GM18907 (cell line): ENCODE results near the gene TEX30.
"Not testable (repeated sequence)": the region's sequence is repeated elsewhere in the genome, so short reads cannot be mapped to it uniquely, and the experiment has no call there.

Source experiments
- ATAC-seq: cut with Tn5 transposase; IDR thresholded peaks from one replicate; pipeline ENCODE4 v1.9.1; 2021; ENCODE audit warnings: mild to moderate bottlenecking, moderate library complexity; ENCODE audit not compliant: unreplicated experiment

Gene TEX30

DNA sequence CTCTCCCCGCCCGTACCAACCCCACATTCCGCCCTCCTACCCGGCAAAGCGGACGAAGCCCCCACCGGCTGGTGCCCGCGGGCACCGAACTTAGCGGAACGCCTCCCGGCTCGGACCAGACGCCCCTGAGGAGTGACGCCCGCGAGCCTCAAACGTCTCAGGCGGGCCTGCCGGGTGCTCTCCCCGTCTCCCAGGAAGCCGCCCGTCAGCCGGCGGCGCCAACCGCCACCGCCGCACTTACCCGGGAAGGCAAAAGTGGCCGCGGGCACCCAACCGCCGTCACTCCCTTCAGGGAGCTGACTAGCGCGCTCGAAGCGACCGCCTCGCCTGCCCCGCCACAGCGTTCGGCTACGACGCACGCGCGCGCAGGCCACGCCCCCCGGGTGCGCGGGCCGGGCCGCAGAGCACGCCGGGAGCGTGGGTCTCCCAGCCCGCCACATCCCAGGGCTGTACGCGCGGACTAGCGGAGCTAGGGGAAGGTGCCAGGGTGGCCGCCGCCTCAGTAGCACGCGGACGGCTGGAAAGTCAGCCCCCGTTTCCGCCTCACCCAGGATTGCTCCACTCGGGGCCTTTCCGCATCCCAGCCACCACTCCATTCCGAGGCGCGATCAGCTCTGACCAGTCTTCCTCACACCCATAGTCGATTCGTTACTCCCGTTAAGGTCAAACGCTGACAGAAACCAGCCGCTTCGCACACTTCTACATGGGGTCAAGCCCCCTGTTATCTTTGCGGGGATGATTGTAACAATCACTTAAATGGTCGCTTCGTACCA is at the start of gene TEX30:
Gene TEX30 (minus strand): TSS at position 346 of the 773 bp plus-strand sequence. CDS start 3,760 bp downstream, outside the sequence.
- peak; percentile 94 for ATAC-seq

DNA sequence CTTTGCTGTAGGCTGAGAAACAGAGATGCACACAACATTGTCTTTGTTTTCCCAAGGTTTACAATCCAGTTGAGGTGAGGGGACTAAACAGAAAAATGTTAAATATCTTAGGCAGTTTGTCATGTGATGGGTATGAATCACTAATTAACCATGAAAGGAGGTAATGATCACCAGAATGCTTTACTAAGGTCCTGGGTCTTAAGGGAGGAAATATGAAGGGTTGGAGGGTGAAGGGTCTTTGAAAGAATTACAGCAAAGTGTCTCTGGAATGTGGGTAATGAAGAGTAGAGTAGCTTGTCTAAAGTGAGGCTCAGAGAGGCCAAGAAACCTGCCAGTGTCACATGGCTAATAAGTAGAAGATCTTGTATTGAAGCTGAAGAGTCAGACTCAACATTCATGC is 44.3 kb upstream of the TEX30 start:
- ATAC-seq = no peak

DNA sequence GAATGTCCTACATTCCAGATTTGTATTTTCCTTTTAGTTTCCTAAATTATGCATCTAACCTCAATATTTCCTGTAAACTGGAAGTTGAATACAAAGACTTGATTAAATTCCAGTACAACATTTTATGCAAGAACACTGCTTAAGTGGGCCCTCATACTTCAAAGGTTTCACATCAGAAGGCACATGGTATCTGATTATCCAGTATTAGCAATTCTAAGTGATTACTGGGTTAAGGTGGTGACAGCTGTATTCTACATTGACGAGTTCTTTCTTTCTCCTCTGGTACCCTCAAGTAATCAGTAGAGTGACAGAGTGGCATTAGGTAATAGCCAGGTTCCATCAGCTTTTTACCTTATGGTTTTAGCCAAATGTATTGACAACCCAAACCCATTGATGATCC is 43.7 kb upstream of the TEX30 start:
- ATAC-seq = no peak

DNA sequence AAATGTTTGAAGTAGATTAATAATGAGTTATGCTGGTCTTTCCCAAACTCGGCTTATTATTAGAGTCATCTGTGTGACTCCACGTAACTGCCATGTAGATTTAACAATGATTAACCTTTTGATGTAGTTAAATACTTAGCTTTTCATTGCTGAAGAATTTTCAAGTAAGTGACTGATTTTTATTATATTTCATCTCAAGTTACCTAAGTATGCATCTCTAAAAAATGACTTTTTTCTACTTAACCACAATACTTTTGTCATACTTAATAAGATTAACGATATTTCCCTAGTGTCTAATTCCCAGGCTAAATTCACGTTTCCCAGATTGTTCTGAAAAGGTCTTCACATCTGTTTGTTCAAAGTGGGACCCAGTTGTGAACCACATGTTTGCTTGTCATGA is 43.1 kb upstream of the TEX30 start:
- ATAC-seq = no peak

DNA sequence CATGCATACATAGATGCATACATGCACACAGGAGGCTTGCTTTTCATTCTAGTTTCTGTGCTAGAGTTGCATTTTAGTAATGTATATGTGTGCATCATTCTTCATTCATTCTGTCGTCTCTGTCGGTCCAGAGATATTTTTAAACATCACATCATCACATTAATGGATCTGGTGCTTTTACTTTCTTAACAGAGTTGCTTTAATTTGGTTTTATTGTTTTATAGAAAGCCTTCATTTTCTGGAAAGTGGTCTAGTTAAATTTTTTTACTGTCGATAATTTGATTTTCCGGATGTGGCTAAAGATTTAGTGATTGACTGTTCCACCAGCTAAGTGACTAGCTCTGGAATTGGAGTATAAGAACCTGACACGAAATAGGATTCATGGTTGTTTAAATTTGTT is 42.2 kb upstream of the TEX30 start:
- ATAC-seq = no peak

DNA sequence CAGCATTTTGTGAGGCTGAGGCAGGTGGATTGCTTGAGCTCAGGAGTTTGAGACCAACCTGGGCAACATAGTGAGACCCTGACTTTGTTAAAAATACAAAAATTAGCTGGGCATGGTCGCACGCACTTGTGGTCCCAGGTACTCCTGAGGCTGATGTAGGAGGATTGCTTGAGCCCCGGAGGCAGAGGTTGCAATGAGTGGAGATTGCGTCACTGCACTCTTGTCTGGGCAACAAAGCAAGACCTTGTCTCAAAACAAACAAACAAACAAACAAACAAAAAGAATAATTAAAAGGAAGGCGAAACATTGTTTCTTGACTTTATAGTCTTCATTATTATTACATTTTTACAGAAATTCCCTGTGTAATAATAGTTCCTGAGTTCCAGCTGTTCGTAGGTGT is 41.2 kb upstream of the TEX30 start:
- no peak for ATAC-seq

DNA sequence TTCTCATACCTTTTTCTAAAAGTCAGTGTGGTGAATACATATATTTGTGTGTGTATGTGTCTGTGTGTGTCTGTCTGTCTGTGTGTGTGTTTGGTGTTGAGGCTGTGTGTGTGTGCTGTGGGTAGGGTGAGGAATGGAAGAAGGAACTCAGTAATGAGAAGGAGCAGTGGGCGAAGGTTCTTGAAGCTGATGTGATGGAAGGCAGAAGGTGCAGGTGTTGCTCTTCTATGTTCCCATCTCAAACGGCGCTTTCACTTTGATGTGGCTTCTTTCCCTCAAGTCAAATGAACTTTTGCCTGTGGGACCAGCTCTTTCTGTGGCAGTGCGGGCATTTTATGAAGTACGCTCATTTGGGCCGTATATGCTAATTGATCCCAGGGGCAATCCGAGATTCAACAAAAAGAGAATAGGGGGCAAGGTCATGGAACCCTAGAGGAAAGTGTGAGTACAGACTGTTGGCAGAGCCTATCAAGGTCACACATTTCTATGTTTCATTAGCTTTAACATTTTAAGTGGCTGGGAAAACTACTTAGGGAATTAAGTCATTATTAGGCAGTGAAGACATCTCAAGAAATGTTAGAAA is 40.5 kb upstream of the TEX30 start:
- ATAC-seq = no peak

DNA sequence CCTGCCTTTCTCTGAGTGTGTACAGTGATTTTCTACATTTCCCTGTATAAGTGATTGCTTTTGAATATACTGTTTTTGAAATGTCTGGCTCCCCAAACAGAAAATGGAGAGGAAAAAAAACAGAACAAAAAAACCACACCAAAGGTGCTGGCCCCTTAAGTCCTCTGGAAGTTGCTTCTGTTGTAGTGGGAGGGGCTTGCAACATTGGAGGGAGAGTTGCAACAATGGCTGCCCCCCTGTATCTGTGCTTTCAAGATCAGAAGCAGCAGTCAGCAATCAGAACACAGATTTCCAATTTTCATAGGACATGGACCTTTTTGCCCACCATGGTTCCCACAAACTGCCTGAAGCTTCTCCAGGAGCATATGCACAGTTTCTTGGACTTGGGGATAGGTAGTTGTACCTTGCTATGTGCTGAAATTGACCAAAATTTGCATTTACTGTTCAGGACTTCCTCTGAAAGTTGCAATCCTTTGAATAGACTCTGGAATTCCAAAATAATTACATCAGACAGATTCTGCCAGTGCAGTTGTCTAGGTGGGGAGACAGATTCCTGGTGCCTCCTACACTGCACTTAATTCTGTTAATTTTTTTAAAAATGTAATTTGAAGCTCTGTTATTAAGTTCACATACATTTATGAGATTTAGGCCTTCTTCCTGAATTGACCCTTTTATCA is 39.2 kb upstream of the TEX30 start:
- no peak for ATAC-seq

DNA sequence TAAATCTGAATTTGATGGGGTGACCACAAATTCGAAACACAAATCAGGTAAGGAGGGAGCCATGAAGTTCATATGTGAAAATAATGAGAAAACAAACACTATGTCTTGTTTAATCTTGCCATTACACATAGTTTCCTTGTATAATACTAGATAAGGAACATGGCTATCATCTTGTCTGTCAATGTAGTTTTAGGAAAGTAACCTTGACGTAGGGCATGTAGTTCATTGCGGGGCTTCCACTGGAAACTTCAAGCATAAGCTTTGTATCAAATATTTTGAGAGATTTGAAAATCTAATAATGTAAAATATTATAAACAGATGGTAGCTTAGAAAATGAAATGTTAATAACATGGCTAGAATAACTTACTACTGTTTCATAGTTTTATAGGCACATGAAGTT is 34.1 kb upstream of the TEX30 start:
- no peak for ATAC-seq

DNA sequence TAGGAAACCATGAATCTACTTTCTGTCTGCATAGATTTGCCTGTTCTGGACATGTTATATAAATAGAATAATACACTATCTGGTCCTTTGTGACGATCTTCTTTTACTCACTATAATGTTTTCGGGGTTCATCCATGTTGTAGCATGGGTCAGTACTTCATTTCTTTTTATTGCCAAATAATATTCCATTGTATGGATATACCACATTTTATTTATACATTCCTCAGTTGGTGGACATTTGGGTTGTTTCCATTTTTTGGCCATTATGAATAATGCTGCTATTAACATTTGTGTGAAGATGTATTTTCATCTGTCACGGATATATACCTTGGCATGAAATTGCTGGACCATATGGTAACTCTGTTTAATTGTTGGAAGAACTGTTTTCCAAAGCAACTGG is 32.1 kb upstream of the TEX30 start:
- no peak for ATAC-seq

DNA sequence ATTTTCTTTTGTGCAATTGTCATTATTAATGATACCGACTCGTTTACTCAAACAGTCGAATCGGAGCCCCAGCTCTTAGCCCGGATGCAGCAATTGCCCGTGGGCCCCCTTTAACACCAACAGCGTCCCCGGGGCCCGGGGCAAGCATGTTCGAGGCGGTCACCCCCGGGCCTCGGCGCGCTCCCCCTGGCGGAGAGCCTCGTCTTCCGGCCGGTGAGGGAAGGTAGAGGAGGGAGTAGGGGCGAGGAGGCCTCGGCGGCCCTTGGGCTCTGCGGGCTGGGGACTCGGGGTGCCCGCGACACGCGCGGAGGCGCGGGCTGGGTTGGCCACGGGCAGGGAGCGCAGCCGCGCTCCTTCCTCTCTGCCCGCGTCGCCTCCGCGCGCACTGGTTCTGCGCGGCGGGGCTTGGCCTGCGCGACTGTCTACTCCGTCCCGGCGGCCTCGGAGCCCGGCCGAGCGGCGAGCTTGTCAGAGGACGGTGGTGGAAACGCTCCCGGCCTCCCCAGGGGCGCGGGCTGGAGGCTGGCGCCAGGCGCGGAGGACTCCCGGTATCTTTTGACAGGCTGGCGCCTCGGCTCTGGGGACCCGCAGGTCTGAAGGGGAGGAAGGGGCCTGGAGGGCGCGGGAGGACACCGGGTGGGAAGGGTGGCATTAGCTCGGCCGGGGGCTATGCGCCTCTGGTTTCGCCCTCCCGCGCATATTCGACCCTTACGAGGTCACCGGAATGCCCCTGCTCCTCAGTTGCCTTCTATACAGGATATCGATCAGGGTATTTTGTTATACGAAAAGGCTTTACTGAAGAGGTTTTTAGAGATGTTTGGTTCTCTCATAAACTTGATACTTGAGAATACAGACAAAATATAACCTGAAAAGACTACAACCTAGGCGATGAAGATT is 26.8 kb upstream of the TEX30 start:
- peak; percentile 83 for ATAC-seq

DNA sequence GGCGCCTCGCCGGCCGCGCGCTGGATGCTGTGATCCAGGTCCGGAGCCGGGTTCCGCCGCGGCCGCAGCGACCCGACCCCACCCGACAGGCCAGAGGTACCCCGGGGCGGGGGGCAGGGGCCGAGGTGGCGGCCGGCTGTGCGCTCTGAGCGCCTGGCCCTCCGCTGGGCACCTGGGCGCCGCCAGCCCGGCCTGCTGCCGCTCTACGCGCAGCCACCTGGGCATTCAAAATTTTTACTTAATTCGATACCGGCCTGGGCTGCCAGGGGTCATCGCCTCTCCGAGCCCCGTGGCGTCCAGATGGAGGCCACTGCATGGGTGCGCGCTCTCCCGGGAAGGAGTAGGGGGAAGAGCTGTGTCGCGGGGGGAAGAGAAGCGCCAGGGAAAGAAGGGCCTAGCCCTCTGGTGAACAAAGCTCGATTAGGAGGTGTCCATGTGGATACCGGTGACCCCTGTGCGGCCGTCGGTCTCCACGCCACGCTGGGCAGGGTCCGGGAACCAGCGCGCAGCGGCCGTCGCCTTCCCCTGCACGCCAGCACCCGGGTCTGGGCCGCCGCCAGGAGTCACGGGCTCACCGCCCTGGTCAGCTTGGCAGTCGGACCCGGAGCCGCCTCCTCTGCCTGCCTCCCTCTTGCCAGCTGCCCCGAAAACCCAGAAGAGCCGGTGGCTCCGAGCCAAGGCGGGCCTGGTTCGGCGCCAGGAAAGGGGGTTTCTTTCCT is 26.0 kb upstream of the TEX30 start:
- ATAC-seq = peak; percentile 16

DNA sequence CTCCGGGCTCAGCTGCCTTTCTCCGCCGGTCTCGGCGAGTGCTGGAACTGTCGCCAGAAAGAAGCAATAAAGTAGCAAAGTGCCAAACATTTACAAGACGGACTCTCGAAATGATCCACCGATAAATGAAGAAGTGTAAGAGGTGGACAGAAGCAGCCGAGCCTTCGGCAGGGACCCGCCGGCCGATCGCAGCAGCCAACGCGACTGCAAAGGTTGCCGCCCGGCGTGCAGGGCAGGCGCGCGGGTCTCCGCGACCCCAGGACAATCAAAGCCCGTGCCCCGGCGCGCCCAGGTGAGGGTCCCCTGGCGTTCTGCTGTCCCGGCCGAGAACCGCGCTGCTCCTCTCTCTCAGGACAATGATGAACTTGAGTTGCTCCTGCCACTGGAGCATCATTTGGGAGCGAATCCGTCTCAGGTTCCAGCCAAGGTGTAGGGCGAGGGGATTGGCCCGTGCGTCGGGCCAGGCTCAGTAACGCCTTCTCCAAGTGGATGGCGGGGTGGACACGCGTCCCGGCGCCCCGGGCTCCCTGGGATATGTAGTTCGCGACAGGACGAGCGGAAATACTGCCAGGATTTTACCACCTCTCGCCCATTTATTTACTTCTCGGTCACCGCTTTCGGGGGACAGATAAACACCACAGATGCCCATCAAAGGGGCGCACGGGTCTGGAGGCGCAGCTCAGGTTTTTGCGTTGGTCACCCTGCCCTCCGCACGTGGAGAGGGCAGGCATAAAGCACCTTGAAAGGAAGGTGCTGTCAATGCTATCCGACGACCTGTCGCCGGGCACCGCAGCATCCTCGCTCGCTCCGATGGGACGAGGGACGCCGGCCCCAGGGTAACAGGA is 25.2 kb upstream of the TEX30 start, which contains the start of the genes BIVM and POGLUT2:
Gene BIVM (plus strand): TSS at position 539 of the 845 bp plus-strand sequence. CDS start 8,149 bp downstream, outside the sequence.
Gene POGLUT2 (minus strand): TSS at position 396 of the 845 bp plus-strand sequence. CDS start 306 bp downstream, at position 90.
- ATAC-seq = peak; percentile 88

DNA sequence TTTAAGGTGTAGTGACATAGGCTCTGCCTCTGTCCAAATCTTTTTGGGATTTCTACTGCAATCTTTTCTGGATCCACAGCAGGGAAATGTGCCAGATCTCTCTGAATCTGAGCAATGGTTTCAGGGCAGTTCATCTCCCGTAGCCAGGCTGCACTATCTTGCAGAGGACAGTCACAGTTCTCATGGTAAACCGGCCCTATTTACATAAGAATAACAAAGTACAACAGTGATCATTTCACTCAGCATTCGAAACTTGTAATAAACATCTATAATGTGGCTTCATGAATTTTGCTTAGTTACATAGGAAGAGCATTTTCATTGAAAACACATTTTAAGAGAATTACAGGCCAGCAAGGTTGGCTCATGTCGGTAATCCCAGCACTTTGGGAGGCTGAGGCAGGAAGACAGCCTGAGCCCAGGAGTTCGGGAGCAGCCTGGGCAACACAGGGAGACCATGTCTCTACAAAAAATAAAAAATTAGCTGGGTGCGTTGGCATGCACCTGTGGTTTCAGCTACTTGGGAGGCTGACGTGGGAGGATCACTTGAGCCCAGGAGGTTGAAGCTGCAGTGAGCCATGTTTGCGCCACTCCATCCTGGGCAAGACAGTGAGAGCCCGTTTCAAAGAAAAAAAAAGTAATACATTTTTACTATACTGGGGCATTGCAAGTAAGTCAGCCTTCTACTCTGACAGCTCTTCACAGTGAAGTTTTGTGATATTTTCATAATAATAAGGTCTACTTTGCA is 20.2 kb upstream of the TEX30 start:
- ATAC-seq = no peak

DNA sequence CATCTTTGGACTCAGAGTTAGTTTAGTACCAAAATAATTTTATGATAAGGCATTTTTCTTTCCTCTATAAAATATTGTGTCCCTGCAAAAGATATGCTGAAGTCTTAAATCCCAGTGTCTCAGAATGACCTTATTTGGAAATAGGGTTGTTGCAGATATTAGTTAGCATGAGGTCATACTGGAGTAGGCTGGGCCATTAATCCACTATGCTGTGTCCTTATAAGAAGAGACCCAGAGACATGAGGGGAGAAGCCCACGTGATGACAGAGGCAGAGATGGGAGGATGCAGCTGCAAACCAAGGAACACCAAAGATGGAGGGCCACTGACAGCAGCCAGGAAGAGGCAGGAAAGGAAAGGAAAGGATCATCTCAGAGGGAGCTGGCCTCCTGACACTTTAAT is 18.8 kb upstream of the TEX30 start:
- ATAC-seq = no peak

DNA sequence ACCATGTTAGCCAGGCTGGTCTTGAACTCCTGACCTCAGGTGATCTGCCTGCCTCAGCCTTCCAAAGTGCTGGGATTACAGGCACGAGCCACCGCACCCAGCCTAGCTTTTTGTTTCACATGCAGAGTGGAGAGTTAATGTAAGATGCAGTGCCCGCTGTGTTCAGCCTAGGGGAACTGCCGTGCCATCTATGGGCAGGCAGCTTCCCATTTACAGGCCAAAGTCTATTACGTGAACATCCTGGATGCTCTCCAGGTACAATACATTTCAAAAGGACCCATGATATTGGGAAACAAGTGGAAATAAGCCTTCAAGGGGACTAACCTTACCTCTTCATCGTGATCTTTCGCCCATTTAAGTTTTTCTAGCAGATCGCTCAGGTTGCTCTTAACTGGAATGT is 15.1 kb upstream of the TEX30 start:
- no peak for ATAC-seq

DNA sequence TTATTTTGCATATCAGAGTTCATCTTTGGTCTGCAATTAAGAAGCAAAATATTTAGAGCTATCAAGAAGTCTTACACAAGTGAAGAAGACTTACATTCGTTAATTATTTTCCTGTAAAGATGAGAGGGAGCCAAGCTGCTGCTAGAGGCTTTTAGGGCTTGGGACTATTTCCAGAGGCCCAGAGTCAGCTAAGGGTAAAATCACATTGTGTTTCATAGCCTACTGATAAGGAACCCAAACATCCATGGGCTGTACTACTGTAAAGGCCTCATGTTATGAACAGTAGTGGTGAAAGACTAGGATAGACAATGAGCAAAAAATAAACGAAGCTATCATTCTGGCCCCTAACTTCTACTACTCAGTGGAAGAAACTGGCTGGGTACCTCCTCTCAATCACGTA is 10.9 kb upstream of the TEX30 start:
- no peak for ATAC-seq

DNA sequence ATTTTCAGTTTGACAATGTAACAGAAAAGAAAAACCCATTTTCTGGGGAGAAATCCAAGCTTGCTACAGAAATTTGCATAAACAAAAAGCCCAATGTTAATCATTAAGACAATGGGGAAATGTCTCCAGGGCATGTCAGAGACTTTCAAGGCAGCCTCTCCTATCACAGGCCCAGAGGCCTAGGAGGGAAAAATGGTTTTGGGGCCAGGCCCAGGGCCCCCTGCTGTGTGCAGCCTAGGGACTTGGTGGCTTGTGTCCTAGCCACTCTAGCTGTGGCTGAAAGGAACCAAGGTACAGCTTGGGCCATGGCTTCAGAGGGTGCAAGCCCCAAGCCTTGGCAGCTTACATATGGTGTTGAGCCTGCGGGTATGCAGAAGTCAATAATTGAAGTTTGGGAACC is 8.0 kb upstream of the TEX30 start:
- no peak for ATAC-seq

DNA sequence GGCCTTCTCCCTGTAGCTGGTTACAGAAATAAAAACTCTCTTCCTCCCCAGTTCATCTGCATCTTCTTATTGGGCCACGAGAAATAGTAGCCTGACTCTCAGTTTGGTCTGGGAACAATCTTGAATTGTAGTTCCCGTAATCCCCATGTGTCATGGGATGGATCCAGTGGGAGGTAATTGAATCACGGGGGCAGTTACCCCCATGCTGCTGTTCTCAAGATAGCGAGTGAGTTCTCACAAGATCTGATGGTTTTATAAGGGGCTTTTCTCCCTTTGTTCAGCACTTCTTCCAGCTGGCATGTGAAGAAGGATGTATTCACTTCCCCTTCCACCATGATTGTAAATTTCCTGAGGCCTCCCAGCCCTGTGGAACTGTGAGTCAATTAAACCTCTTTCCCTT is 7.1 kb upstream of the TEX30 start:
- not testable (repeated sequence) for ATAC-seq
